Glutamatergic neuron (in vitro differentiated cells): ENCODE results near the gene UPK1A. TPM values are rescaled to one million over a fixed set of nuclear protein-coding genes. Genes with fewer than 3 reads are reported as not detected.
A peak's percentile ranks its signal among the peaks of the same experiment; 100 is the strongest.

Source experiments
- DNase-seq: peaks from one replicate; pipeline ENCODE4 v3.0.0; 2022
- H3K27ac Mint-ChIP-seq: one replicate; pipeline ENCODE4 v1.8.0; 2020; ENCODE audit warnings: mild to moderate bottlenecking, mixed read lengths, inconsistent platforms; ENCODE audit not compliant: unreplicated experiment
- H3K27me3 Mint-ChIP-seq: one replicate; pipeline ENCODE4 v1.8.0; 2020; ENCODE audit warnings: mild to moderate bottlenecking, moderate library complexity, mixed read lengths, inconsistent platforms; ENCODE audit not compliant: unreplicated experiment
- H3K36me3 Mint-ChIP-seq: one replicate; pipeline ENCODE4 v1.8.0; 2020; ENCODE audit warnings: mild to moderate bottlenecking, mixed read lengths, inconsistent platforms; ENCODE audit not compliant: unreplicated experiment
- H3K4me1 Mint-ChIP-seq: one replicate; pipeline ENCODE4 v1.8.0; 2020; ENCODE audit warnings: mild to moderate bottlenecking, low read depth, mixed read lengths, inconsistent platforms; ENCODE audit not compliant: unreplicated experiment
- H3K4me3 Mint-ChIP-seq: one replicate; pipeline ENCODE4 v1.8.0; 2020; ENCODE audit warnings: mild to moderate bottlenecking, mixed read lengths, inconsistent platforms; ENCODE audit not compliant: unreplicated experiment
- H3K9me3 Mint-ChIP-seq: one replicate; pipeline ENCODE4 v1.8.0; 2020; ENCODE audit warnings: mild to moderate bottlenecking, moderate library complexity, mixed read lengths, inconsistent platforms; ENCODE audit not compliant: unreplicated experiment
- total RNA-seq: library from RNA; stranded (reverse); fragmentation: NEBNext Ultra II Directional; extraction: Animal tissue kit (Norgen Biotek cat#: 25700); gene quantifications from one replicate; pipeline ENCODE4 v1.2.1, GENCODE V29; 2021; ENCODE audit not compliant: unreplicated experiment
- TF ChIP-seq, protein P1 (sequence below): fragments of 200-600 bp; sonication (generic); IDR thresholded peaks from one replicate; pipeline ENCODE4 v1.5.0; 2021; ENCODE audit not compliant: partially characterized antibody, unreplicated experiment

UPK1A gene
- total RNA-seq, 1 donor from 2014 or later, result not detected

DNA sequence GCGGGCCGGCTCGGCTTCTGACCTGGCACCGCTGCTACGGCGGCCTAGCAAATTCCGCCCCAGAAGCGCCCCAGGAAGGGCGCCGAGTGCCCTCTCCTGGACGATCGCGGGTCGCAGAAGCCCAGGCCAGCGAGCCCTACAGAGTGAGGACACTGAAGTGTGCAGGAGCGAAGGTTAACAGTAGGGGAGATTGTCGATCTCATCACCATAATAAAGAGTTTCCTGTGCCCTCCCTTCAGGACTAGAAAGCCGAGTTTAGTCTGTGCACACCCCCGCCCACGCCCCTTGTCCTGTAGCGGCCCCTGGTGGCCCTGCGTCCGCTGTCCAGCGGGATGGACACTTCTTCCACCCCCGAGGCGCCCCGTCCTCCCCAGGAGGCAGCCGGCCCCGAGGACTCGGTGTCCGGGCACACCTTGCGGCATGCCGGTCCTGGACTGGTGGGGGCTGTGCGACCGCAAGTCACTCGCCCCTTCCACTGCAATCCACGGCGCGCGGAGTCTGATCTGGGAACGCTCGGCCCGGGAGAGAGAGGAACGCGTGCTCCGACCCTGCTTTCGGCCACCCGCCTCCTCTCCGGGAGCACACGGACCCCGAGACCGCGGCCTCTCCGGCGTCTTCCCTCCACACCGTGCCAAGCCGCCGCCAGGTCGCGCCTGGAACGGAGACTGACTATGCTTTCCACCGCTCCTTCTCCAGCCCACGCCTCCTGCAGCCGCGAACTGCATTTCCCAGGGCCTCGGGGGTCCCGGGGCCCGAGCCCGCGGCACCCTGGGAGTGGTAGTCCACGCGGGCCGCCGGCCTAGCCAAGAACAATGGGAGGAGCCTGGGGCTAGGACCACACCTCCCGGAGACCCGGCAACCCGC is 50.7 kb downstream of the UPK1A start:
- peak; percentile 89 for DNase-seq
- peaks cover 6% of the 10 kb centered on the region for H3K9me3 Mint-ChIP-seq
- peak overlapping the region; percentile 83 for H3K27ac Mint-ChIP-seq
- TF ChIP-seq, protein P1, sequence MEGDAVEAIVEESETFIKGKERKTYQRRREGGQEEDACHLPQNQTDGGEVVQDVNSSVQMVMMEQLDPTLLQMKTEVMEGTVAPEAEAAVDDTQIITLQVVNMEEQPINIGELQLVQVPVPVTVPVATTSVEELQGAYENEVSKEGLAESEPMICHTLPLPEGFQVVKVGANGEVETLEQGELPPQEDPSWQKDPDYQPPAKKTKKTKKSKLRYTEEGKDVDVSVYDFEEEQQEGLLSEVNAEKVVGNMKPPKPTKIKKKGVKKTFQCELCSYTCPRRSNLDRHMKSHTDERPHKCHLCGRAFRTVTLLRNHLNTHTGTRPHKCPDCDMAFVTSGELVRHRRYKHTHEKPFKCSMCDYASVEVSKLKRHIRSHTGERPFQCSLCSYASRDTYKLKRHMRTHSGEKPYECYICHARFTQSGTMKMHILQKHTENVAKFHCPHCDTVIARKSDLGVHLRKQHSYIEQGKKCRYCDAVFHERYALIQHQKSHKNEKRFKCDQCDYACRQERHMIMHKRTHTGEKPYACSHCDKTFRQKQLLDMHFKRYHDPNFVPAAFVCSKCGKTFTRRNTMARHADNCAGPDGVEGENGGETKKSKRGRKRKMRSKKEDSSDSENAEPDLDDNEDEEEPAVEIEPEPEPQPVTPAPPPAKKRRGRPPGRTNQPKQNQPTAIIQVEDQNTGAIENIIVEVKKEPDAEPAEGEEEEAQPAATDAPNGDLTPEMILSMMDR, result peak; percentile 72
- H3K36me3 Mint-ChIP-seq, result peaks cover 4% of the 10 kb centered on the region
- peaks cover 12% of the 10 kb centered on the region for H3K27me3 Mint-ChIP-seq
- H3K4me1 Mint-ChIP-seq, result peaks cover 16% of the 10 kb centered on the region
- H3K4me3 Mint-ChIP-seq, result peak overlapping the region; percentile 90

DNA sequence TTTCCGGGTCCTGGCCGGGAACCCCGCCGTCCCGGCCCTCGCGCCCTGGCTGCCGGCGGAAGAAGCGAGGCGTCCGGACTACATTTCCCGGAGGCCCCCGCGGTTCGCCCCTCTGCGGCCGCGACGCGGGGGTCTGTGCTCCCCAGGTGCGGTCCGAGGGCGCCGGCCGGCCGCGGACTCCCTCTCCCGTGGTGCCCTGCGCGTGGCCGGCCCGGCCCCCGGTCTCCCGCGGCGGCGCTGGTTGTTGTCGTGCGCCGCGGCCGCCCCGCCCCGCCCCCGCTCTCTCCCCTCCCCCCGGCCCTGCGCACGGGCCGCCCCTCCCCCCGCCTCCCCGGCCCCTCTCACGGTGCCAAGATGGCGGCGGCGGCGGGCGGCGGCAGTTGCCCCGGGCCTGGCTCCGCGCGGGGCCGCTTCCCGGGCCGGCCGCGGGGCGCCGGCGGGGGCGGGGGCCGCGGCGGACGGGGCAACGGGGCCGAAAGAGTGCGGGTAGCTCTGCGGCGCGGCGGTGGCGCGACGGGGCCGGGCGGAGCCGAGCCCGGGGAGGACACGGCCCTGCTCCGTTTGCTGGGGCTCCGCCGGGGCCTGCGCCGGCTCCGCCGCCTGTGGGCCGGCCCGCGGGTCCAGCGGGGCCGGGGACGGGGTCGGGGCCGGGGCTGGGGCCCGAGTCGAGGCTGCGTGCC is 51.5 kb downstream of the UPK1A start, which contains the start of gene KMT2B:
Gene KMT2B (plus strand): TSS at position 339 of the 680 bp plus-strand sequence. CDS start 16 bp downstream, at position 355.
- TF ChIP-seq, protein P1, result no peak
- Mint-ChIP-seq H3K9me3 (peaks cover 8% of the 10 kb centered on the region), H3K27ac (peak within 1 kb of the TSS; percentile 83), H3K4me1 (peaks cover 16% of the 10 kb centered on the region), H3K4me3 (peak within 1 kb of the TSS; percentile 90), H3K27me3 (peaks cover 12% of the 10 kb centered on the region), H3K36me3 (peaks cover 4% of the 10 kb centered on the region)
- peak; percentile 96 for DNase-seq

DNA sequence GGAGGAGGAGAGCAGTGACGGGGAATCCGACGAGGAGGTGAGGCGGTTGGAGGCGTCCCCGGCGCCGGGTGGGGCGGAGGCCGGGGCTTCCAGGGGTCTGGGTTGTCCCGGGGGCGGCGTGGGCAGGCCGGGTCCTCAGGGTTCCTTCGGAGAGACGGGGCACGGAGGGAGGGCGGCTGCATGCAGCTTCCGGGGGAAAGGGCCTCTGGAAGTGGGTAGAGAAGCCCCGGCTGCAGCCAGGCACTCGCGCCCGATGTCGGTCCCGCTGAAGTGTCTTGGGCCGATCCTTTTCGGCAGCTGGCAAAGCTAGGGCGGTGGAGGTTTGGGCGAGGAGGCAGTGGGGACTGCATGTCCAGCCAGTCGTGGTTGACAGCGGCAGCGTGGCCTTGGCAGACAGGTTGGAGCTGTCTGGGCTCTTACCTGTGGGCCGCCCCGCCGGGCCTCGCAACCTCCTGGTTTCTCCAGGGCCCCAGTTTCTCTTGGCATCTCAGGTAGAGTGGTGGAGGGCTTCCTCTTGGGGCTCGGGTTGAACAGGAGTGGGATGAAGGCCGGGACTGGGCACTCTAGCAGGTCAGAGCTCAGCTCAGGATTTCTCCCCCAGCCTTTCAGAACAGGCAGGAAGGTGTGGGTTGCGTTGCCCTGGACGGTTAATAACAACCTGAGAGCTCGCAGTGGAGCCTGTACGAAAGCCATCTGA is 52.2 kb downstream of the UPK1A start:
- Mint-ChIP-seq H3K4me3 (peak overlapping the region; percentile 90), H3K36me3 (peaks cover 4% of the 10 kb centered on the region), H3K9me3 (peaks cover 9% of the 10 kb centered on the region), H3K27ac (peak overlapping the region; percentile 64), H3K4me1 (peaks cover 16% of the 10 kb centered on the region), H3K27me3 (peaks cover 12% of the 10 kb centered on the region)
- DNase-seq, result peak; percentile 56
- TF ChIP-seq, protein P1, result no peak

DNA sequence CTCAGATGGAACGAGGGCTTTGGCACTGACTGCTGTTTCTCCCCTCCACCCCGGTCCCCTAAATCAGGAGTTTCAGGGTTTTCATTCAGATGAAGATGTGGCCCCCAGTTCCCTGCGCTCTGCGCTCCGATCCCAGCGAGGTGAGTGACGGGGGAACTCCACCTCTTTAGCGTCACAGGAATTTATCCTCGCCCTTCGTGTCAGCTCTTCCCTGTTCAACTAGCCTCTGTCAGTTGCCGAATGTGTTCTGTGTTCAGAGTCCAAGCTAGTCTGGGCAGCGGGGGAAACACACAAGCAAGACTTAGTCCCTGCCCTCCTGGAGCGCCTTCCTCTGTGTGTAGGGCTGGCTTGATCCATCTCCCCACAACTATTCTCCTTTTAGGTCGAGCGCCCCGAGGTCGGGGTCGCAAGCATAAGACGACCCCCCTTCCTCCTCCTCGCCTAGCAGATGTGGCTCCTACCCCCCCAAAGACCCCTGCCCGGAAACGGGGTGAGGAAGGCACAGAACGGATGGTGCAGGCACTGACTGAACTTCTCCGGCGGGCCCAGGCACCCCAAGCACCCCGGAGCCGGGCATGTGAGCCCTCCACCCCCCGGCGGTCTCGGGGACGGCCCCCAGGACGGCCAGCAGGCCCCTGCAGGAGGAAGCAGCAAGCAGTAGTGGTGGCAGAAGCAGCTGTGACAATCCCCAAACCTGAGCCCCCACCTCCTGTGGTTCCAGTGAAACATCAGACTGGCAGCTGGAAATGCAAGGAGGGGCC is 53.3 kb downstream of the UPK1A start:
- Mint-ChIP-seq H3K9me3 (peaks cover 12% of the 10 kb centered on the region), H3K36me3 (peaks cover 4% of the 10 kb centered on the region), H3K27ac (peak overlapping the region; percentile 64), H3K4me1 (peaks cover 11% of the 10 kb centered on the region), H3K4me3 (peak overlapping the region; percentile 90), H3K27me3 (peaks cover 7% of the 10 kb centered on the region)
- TF ChIP-seq, protein P1, result no peak
- DNase-seq, result no peak
